DOHH2 (cell line): ENCODE data around the gene TTBK1.

Experiments used
- EZH2phosphoT487 ChIP-seq: fragments of 200-600 bp; sonication (generic); IDR thresholded peaks from 2 replicates; pipeline ENCODE4 v1.6.1; 2017; ENCODE audit warnings: borderline replicate concordance, mild to moderate bottlenecking, antibody characterized with exemption, low read length, moderate library complexity, mixed read lengths
- TF ChIP-seq, protein P1 (sequence below): fragments of 200-600 bp; sonication (generic); IDR thresholded peaks from one replicate; pipeline ENCODE4 v1.5.1; 2014; ENCODE audit warnings: antibody characterized with exemption, mild to moderate bottlenecking, low read depth, low read length; ENCODE audit not compliant: poor library complexity, severe bottlenecking

GRCh38 chr6:43290905-43291355 lies 47.6 kb downstream of the TTBK1 start:
- TF ChIP-seq, protein P1, sequence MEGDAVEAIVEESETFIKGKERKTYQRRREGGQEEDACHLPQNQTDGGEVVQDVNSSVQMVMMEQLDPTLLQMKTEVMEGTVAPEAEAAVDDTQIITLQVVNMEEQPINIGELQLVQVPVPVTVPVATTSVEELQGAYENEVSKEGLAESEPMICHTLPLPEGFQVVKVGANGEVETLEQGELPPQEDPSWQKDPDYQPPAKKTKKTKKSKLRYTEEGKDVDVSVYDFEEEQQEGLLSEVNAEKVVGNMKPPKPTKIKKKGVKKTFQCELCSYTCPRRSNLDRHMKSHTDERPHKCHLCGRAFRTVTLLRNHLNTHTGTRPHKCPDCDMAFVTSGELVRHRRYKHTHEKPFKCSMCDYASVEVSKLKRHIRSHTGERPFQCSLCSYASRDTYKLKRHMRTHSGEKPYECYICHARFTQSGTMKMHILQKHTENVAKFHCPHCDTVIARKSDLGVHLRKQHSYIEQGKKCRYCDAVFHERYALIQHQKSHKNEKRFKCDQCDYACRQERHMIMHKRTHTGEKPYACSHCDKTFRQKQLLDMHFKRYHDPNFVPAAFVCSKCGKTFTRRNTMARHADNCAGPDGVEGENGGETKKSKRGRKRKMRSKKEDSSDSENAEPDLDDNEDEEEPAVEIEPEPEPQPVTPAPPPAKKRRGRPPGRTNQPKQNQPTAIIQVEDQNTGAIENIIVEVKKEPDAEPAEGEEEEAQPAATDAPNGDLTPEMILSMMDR = no peak
- no peak for TF ChIP-seq EZH2phosphoT487
